CD4-positive, alpha-beta T cell treated with Interleukin-6 for 4 hours (primary cell): ENCODE results near the gene POLR1A.

Experiments used
- DNase-seq: peaks from one replicate; pipeline ENCODE4 v3.0.0-alpha.2; 2020; ENCODE audit warnings: mixed read lengths

Gene POLR1A

DNA sequence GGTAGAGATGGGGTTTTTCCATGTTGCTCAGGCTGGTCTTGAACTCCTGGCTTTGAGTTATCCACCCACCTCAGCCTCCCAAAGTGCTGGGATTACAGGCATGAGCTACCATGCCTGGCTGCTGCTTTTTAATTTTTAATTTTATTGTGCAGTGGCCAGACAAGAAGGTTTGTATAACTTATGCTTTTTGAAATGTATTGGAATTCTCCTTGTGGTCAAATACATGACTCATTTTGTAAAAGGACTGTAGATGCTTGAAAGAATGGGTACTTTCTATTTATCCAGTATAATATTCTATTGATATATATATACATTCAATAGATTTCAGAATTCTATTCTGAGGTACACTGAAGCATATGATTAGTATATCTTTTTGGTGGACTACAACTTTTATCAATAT, 134.3 kb downstream of the POLR1A start:
- DNase-seq: no peak
